ENCODE measurements around the gene KRT17.

- no peak for TF ChIP-seq EZH2phosphoT487 (IDR thresholded peaks at IDR 0.05; ENCODE audit: insufficient read depth, low read depth)
- no peak for TF ChIP-seq EZH2 (IDR thresholded peaks at IDR 0.05; ENCODE audit: insufficient read depth, poor library complexity, severe bottlenecking)
These were observed 31.3 kb upstream of the KRT17 start for GRCh38 chr17:41655611-41656111.
